Esophagus (tissue), 2 donors: Measurements from ENCODE around the gene AVPI1. TPM values are rescaled to one million over a fixed set of nuclear protein-coding genes. Genes with fewer than 3 reads are reported as not detected.
A peak's percentile ranks its signal among the peaks of the same experiment; 100 is the strongest.
"Not testable (repeated sequence)": the region's sequence is repeated elsewhere in the genome, so short reads cannot be mapped to it uniquely, and the experiment has no call there.

ENCODE experiments used
- H3K27ac ChIP-seq, 2 donors: one replicate each; pipeline ENCODE4 v1.5.1; 2013; ENCODE audit warnings: low read depth in 2 of 2, mild to moderate bottlenecking in 2 of 2, inconsistent platforms in 1 of 2, low read length in 1 of 2, moderate library complexity in 1 of 2
- H3K27me3 ChIP-seq, 2 donors: one replicate each; pipeline ENCODE4 v1.6.1; 2013; ENCODE audit warnings: low read length in 2 of 2, control low read depth in 1 of 2, mild to moderate bottlenecking in 1 of 2; ENCODE audit not compliant: insufficient read depth in 2 of 2, control insufficient read depth in 1 of 2
- H3K36me3 ChIP-seq, 2 donors: one replicate each; pipeline ENCODE4 v1.6.1; 2013; ENCODE audit warnings: low read length in 1 of 2; ENCODE audit not compliant: control insufficient read depth in 2 of 2, insufficient read depth in 2 of 2
- H3K4me1 ChIP-seq, 2 donors: one replicate each; pipeline ENCODE4 v1.6.1; 2013; ENCODE audit warnings: low read length in 1 of 2; ENCODE audit not compliant: control insufficient read depth in 2 of 2, insufficient read depth in 2 of 2
- H3K4me3 ChIP-seq, 2 donors: one replicate each; pipeline ENCODE4 v1.5.1; 2013; ENCODE audit warnings: low read length in 2 of 2, mild to moderate bottlenecking in 2 of 2, low read depth in 1 of 2, moderate library complexity in 1 of 2
- H3K9me3 ChIP-seq, 2 donors: one replicate each; pipeline ENCODE4 v1.6.1; 2013; ENCODE audit warnings: mild to moderate bottlenecking in 2 of 2, low read depth in 1 of 2, low read length in 1 of 2, moderate library complexity in 1 of 2; ENCODE audit not compliant: control insufficient read depth in 2 of 2, insufficient read depth in 1 of 2
- WGBS, 2 donors: extraction: QIAGEN DNeasy Blood & Tissue Kit; methylation state at CpG; one replicate each; pipeline ENCODE4 v1.1.7; 2013; 5-methylcytosine and 5-hydroxymethylcytosine counted together
- polyA plus RNA-seq, 2 donors: library from polyadenylated mRNA; stranded (reverse); fragments of 200-250 nt; gene quantifications; one replicate each; pipeline ENCODE4 v1.2.3, GENCODE V29; 2013
- donor health status: healthy with polysubstance abuse.
- donor health status: Bipolar disorder and iron deficiency.

The AVPI1 gene
- polyA plus RNA-seq, 2 donors = 9.8 to 15.3 TPM

DNA sequence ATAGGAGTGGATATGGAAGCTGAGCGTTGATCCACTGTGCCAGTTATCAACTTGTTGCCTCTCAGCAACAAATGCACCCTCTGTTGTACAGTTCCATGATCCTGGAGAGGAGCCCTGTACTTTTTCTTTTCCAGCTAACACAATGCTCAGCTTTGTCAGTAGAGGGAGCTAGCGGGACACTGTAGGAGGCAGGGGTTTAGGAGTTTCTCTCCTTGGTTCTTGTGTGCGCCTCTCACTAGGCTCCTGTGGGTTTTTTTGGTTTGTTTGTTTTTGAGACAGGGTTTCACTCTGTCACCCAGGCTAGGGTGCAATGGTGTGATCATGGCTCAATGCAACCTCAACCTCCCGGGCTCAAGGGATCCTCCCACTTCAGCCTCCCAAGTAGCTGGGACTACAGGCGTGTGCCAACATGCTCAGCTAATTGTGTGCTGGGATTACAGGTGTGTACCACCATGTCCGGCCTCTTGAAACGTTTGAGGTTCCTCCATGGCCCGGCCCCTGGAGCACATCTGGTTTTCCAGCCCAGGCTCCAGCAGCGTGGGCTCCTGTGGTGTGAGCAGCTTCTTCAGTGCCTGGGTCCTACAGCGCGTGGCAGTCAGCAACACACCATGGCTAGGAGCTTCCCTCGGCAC is 14.5 kb upstream of the AVPI1 start:
- 38 to 39% methylated on average over 12 of the region's 12 CpGs for WGBS, 2 donors
- no peaks in the 10 kb centered on the region for H3K9me3 ChIP-seq

DNA sequence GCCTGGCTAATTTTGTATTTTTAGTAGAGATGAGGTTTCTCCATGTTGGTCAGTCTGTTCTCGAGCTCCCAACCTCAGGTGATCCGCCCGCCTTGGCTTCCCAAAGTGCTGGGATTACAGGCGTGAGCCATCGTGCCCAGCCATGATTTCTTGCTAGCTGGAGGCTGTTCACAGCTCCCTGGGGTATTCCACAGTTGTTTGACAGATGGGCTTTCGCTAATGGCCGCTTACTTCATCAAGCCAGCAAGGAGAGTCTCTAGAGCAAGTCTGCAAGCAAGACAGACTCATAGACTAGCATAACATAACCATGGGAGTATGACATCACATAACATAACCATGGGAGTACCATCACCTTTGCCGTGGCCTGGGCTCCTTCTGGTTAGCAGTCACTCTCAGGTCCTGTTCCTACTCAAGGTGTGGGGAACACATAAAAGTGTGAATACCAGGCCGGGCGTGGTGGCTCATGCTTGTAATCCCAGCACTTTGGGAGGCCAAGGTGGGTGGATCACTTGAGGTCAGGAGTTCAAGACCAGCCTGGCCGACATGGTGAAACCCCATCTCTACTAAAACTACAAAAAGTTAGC is 11.1 kb upstream of the AVPI1 start:
- not testable (repeated sequence) for H3K9me3 ChIP-seq, H3K36me3 ChIP-seq, H3K4me1 ChIP-seq, H3K27me3 ChIP-seq, H3K4me3 ChIP-seq, H3K27ac ChIP-seq
- 68 to 82% methylated on average over 11 of the region's 11 CpGs for WGBS, 2 donors

More for the DNA sequence above, 14.5 kb upstream of the AVPI1 start:
- Histone ChIP-seq H3K4me3 (no peak overlapping the region), H3K4me1 (peaks cover 0 to 3% of the 10 kb centered on the region in 2 donors), H3K36me3 (no peaks in the 10 kb centered on the region), H3K27ac (no peak overlapping the region), H3K27me3 (no peaks in the 10 kb centered on the region)

DNA sequence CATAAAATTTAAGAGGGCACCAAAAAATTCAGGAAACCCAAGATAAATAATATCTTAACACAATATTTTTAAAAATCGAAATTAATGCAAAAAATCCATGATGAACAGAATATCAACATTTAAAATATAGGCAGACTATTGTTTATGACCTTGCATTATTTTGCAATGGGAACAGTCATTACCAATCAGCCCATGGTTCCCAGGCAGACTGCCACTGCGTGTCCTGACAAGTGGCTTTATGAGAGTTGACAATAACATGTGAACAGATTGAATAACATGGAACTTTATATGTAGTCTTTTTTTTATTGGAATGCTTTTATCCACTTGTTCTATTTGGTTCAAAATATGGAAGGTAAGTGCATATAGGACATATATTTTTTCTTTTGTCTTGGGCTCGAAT is 3.1 kb upstream of the AVPI1 start:
- peak overlapping the region in 1 of 2 donors; percentile 83 for H3K27ac ChIP-seq

DNA sequence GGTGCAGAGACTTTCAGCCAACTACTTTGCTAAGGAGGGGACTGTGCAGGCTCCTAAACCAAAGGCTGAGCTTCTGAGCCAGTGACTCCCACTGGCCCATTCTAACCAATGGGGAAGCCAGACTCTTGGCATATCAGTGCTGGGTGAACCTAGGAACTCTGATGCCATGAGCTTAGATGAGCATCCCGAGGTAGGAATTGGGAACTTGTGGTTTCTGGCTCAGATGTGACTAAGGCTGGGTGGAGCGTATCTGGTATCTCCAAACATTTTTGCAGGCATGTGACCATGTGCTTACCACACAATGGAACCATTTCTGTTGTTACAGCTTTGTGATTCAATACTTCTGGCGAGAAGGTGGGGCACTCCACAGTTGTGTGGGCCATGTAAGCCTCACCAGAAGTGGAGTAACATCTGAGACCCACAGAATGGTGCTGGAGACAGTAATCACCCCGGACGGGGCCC is 2.5 kb upstream of the AVPI1 start:
- H3K27ac ChIP-seq = peak overlapping the region; percentile 83 to 94
- no peaks in the 10 kb centered on the region for H3K36me3 ChIP-seq
- no peak overlapping the region for H3K4me3 ChIP-seq
- no peaks in the 10 kb centered on the region for H3K27me3 ChIP-seq
- H3K9me3 ChIP-seq = peaks cover 0 to 2% of the 10 kb centered on the region in 2 donors
- 44 to 62% methylated on average over 5 of the region's 5 CpGs for WGBS, 2 donors
- H3K4me1 ChIP-seq = peaks cover 0 to 6% of the 10 kb centered on the region in 2 donors

More for the DNA sequence above, 3.1 kb upstream of the AVPI1 start:
- Histone ChIP-seq H3K36me3 (no peaks in the 10 kb centered on the region), H3K9me3 (peaks cover 0 to 2% of the 10 kb centered on the region in 2 donors), H3K4me3 (no peak overlapping the region), H3K27me3 (no peaks in the 10 kb centered on the region), H3K4me1 (peaks cover 0 to 6% of the 10 kb centered on the region in 2 donors)
- WGBS, 2 donors = 54 to 74% methylated on average over 3 of the region's 3 CpGs

DNA sequence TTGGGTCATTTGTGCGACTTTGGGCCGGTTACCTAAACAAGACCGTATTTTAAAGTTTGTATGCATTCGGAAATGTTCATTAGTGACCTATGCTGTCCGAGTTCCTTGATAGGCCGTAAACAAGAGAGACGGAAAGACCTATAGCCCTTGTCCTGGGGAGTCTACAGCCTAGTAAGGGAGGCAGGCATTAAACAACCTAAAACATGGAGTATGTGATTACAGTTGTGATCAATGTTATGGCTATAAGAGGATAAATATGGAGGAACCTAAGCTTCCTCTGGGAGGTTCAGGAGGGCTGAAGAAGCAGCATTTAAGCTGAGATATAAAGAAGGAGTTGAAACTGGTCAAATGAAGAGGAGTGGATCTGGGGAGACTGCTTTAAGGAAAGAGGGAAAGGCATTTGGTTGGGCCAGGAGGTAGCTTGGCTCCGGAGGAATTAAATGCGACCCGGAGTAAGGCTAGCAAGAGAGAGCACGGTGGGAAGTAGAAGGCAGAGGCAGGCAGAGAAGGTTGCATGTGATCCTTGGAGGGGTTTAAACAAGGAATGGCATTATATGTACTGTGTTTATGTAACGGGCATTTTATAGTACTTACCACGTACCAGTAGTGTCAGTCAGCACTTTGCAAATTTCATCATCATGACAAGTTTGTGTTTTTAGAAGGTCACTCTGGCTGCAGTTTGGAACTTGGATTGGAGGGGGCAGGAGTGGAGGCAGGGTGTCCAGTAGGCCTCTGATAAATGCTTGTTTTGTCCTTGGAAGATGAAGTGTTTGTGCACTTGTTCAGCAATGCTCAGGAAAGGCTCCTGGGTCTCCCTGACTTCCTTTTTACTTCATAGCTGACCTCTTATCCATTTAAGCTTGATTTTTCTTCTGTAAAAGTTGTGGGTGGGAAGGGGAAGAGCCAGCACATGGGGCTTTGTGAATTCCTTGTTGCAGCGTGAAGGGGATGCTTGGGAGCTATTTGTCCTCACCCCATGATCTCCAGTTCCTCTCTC is 1.0 kb upstream of the AVPI1 start:
- Histone ChIP-seq H3K36me3 (no peaks in the 10 kb centered on the region), H3K27me3 (no peaks in the 10 kb centered on the region), H3K4me3 (peak overlapping the region in 1 of 2 donors; percentile 20), H3K4me1 (peaks cover 4 to 12% of the 10 kb centered on the region in 2 donors), H3K27ac (peak overlapping the region; percentile 83 to 94), H3K9me3 (no peaks in the 10 kb centered on the region)
- 53% methylated on average over 14 of the region's 14 CpGs for WGBS, 2 donors

DNA sequence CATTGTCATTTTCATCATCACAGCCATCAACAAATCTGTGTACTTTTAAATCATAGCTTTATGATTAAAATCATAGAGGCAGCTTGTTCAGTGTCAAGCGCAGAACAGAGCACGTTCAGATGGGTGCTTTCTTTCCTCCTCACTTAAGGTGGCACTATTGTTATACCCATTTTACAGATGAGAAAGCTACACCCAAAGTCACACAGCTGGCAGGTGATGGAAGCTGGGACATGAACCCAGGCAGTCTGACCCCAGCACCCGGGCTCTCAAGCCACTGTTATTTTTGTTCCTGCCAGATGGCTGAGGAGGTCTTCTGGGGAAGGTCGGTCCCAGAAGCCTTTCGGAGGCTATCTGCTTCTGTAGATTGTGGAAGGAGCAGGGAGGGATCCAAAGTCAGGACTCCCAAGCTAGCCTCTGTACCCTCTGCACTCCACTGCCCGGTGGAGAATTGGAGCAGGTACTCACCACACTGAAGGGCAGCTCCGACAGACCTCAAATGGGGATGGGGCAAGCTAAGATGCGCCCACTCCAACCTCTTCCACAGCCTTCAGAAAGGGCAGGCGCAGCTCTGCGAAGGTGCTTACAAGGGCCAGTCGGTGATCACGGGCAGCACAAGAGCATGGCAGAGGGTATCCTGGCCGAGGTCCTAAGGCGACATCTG is 610 bp downstream of the AVPI1 start:
- H3K36me3 ChIP-seq = no peaks in the 10 kb centered on the region
- H3K4me1 ChIP-seq = peaks cover 4 to 13% of the 10 kb centered on the region in 2 donors
- peak overlapping the region; percentile 57 to 85 for H3K4me3 ChIP-seq
- H3K27ac ChIP-seq = peak overlapping the region; percentile 90 to 98
- 11 to 14% methylated on average over 14 of the region's 14 CpGs for WGBS, 2 donors
- no peaks in the 10 kb centered on the region for H3K27me3 ChIP-seq
- no peaks in the 10 kb centered on the region for H3K9me3 ChIP-seq

DNA sequence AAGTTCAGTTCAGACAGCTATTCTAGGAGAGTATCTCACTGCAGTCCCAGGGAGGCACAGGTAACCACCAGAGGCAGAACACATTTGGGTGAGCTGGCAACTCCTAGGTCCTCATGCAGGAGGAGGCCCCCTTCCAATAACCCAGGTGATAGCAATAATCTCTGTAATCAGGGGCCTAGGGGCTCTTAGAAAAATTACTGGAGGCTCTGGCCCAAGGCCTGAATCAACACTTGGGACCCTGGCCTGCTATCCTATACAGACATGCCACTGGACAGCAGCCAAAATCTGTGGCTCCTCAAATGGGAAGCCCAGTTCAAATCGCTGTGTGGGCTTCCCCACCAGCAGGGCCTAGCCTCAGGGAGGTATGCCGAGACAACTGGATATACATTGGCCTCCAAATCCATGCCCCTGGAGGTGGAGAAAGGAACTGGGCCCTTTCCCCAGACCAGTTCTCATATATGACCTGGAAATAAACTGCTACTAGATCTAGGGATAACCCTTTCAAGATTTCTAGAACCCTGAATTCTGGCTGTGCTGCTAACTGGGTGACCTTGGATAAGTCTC is 1.6 kb downstream of the AVPI1 start:
- Histone ChIP-seq H3K27ac (peak overlapping the region; percentile 6 to 78), H3K4me3 (peak overlapping the region; percentile 11 to 57), H3K9me3 (no peaks in the 10 kb centered on the region), H3K36me3 (no peaks in the 10 kb centered on the region), H3K27me3 (no peaks in the 10 kb centered on the region), H3K4me1 (peaks cover 4 to 13% of the 10 kb centered on the region in 2 donors)
- WGBS, 2 donors = 35 to 53% methylated on average over 2 of the region's 2 CpGs

DNA sequence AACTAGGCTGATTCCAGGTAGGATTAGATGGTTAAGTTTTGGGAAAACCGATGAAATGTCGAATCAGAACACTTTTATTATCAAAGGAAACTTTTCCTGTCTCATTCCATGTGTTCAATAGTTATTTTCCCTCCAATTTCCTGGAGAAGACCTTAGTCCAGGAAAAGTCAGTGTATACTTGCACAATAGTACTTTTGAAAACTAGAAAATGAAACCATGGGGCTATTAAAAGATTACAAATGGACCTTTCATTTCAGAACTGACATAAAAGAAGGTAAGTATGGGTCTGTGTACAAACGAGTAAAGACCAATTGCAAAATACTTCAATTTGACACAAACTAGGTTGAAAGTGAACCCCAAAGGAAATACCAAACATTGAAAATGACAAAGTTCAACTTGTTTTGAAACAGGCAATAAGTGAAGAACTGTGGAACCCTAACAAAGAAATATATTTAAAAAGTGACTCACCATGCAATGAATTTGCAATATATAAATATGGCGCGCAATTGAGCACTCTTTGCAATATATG is 2.1 kb downstream of the AVPI1 start:
- Histone ChIP-seq H3K4me1 (peaks cover 4 to 13% of the 10 kb centered on the region in 2 donors), H3K27me3 (no peaks in the 10 kb centered on the region), H3K27ac (peak overlapping the region; percentile 61 to 82), H3K9me3 (no peaks in the 10 kb centered on the region), H3K4me3 (peak overlapping the region in 1 of 2 donors; percentile 57), H3K36me3 (no peaks in the 10 kb centered on the region)
- WGBS, 2 donors = 49 to 53% methylated on average over 5 of the region's 5 CpGs
